ENCODE measurements around the gene PIP5K1B.
"Not testable (repeated sequence)": the region's sequence is repeated elsewhere in the genome, so short reads cannot be mapped to it uniquely, and the experiment has no call there.

The PIP5K1B gene

GRCh38 chr9:68704814-68705530, at the start of gene PIP5K1B:
PIP5K1B (plus strand) TSS chr9:68705240; CDS start chr9:68822615, 117,375 bp downstream.
- no peak for DNase-seq

GRCh38 chr9:68664036-68664435, 41.0 kb upstream of the PIP5K1B start:
- DNase-seq: no peak

GRCh38 chr9:68668127-68668526, 36.9 kb upstream of the PIP5K1B start:
- no peak for DNase-seq

- DNase-seq: no peak
These were observed 35.8 kb upstream of the PIP5K1B start for GRCh38 chr9:68669218-68669617.

- no peak for DNase-seq
These were observed 32.8 kb upstream of the PIP5K1B start for GRCh38 chr9:68672215-68672614.

- DNase-seq: no peak
These were observed 32.4 kb upstream of the PIP5K1B start for GRCh38 chr9:68672625-68673024.

DNA sequence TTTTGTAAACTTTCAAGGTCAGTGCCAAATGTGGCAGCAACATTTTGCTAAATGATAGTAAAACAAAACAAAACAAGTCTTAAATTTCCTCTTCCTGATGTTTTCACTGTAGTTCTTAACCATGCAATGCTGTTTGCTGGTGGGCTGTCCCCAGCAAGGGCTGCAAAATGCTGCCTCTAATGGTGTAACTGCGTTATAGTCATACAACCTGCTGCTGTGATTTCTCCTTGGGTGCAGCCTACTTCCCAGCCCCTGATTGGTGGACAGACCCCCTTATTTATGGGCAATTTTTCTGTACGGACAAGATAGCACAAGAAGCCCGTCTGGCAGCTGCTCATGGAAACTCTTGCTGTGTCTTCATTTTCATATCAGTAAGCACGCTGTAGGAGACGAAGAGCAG, 26.6 kb upstream of the PIP5K1B start:
- DNase-seq: no peak

DNA sequence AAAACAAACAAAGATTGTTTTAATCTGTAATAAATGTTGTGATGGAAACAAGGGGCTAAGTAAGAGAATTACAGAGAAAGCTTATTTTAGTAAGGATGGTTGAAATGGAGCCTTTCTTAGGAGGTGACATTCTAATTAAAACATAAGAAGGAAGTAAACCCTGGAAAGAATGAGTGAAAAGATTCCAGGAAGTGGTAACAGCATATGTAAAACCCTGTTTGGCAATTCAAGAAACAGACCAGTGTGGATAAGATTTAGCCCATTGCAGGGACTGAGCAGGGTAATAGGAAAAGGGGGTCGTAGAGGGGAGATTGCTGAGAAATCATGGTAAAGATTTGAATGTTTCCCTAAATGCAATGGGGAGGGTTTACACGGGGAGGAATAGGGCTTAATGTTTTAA, 21.6 kb upstream of the PIP5K1B start:
- no peak for DNase-seq

GRCh38 chr9:68685213-68685612, 19.8 kb upstream of the PIP5K1B start:
- DNase-seq: no peak

DNA sequence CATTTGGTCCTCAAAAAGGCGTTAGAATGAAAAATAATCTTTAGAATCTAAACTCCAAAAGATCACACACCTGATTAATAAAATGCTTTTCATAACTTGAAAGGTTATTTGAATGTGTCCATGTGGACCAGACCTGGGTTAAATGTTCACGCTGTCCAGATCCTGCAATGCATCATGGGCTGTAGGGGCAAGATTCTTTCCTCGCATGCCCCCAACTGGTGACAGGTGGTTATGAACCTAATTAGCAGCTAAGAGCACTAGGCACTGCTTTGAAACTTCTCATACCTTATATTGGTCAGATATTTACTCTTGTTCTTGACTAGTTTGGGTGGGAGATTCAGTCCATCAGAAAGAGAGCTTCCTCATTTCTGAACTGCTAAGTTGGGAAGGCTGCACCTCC, 19.3 kb upstream of the PIP5K1B start:
- no peak for DNase-seq

DNA sequence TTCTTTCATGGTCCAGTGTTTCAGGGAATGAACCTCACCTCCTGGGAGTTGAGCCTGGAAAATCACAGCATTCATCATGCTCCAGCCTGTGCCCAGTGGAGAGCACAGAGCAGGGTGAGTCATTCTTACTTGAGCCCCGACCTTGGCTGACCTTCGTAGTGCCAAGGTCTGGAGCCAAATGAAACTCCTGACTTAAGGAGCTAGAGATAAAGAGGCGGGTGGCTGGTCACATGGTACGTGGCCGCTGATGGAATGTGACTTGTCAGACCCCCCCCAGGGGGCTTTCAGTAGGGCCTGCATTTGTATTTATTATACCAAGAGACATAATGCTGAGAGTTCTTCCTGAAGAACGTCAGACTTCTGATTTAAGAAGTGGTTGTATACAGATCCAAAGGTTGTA, 15.0 kb upstream of the PIP5K1B start:
- no peak for DNase-seq

DNA sequence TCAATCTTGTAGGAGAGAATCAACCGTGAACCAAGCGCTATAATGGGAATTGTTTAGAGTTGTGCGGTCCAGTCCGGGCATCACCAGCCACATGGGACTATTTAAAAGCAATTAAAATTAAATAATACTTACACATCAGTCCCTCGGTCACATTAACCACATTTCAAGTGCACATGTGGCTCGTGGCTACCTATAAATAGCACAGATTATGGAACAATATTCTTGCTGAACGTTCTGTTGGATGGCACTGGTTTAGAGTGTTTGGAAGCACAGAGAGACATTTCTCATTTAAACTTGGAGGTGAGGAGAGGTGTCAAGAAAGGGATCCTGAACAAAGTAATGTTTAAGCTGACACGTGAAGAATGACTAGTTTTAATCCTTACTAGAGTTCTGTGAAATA, 12.5 kb upstream of the PIP5K1B start:
- no peak for DNase-seq

DNA sequence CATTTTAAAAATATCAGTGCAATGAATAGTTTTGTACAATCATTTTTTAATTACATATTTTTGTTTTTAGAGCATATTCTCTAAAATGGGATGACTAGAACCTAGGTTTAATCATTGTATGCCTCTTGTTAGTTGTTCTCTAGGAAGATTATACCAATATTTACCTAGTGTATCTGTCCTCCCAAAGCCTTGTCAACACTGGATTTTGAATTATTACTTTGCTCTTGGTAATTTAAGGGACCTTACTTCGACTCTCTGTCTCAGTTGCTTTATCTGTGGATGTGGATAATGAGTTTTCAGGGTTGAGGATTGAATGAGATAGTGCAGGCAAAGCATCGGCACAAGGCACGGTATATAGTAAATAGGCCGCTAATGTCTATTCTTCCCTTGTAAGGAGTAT, 10.9 kb upstream of the PIP5K1B start:
- DNase-seq: no peak

DNA sequence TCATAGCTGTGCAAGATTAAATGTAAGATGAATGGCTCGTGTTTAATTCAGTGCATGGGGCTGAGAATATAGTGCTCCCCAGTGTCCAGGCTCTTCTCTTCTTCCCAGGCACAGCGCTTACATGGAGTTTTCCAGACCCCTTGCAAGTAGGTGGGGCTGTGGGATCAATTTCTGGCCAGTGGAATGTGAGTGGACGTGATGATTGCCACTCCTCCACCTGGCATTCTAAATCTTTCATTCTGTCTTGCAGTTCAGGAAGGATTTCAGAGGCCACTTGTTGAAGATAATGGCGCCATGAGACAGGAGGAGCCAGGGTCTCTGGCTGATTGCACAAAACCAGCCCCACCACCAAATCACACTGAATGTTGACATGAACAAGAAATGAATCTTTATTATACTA, 7.2 kb upstream of the PIP5K1B start:
- no peak for DNase-seq

- no peak for DNase-seq
These were observed 6.0 kb upstream of the PIP5K1B start for GRCh38 chr9:68698943-68699509.

DNA sequence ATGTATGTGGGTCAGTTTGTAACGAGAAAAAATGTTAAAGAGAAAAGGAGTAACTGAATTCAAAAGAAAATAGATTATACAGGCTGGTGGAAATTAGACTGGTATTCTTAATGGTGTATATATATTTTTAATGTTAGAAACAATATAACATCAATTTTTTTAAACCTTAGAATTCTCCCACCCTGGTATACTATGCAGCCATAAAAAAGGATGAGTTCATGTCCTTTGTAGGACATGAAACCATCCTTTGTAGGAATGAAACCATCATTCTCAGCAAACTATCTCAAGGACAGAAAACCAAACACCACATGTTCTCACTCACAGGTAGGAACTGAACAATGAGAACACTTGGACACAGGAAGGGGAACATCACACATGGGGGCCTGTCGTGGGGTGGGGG, 5.4 kb upstream of the PIP5K1B start:
- not testable (repeated sequence) for DNase-seq

DNA sequence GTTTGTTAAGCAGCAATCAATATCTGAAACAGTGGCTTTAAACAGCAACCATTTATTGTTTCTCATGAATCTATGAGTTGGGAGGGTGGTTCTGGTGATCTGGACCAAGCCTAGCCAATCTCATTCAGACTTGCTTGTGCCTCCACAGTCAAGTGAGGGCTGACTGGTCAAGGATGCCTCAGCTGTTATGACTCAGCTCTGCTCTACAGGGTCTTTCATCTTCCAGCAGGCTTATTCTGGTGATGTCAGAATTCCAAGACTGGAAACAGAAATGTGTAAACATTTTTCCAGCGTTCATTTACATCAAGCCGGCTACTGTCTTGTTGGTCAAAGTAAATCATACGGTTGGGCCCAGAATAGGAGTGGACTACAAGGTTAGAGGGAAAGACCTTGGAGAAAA, 2.5 kb upstream of the PIP5K1B start:
- DNase-seq: no peak

DNA sequence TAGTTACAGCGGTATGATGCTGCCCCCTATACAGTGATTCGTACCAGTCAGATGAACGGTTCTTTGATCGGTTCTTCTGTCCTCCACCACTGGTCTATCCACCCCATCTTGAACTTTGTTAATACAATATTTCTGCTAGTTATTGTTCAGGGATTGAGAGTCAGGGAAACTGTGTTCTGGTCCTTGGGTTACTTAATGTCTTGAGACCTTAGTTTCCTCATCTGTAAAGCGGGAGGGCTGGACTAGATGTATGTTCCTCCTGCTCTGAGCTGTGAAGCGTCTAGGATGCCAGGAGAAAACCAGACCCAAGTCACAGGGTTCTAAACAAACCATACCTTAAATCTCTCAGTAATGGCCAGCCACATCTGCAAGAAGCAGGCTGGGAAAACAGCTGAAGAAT, 1.4 kb upstream of the PIP5K1B start:
- no peak for DNase-seq

GRCh38 chr9:68704498-68704813, 584 bp upstream of the PIP5K1B start:
- no peak for DNase-seq

DNA sequence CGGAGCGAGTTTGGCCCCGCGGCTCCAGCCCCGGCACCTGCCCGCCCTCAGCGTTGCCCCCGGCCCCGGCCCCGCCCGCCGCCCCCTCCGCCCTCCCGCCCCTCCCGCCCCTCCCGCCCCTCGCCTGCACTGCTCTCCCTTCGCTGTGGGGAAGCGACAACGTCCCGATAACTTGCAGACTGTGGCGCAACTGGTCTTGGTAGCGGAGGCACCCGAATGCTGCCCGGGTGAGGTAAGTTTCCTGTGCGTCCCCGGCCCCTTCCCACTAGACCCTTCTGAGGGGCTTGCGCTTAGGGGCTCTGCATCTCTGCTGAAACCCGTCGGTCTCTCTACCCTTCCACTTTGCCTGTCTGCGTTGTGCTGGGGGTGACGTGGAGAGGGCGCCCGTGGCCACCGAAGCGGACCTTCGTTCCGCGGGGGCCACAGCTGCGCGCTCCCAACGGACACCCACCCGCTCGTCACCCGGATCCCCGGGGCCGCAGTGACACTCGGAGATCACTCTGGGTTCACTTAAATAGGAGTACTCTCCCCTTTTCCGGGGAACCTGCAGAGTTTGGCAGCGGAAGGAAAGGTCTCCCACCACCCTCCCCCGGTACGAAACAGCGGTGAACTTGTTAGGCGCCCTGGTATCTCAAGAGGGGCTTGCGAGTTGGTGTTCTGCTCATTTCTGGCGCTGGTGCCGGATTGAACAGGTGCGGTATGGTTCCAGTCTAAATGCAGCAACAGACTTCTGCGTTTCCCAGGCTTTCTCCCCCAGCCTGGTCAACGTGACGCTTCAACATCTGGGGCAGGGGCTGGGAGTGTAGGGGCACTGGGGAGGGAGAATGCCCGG, 707 bp downstream of the PIP5K1B start:
- DNase-seq: no peak

DNA sequence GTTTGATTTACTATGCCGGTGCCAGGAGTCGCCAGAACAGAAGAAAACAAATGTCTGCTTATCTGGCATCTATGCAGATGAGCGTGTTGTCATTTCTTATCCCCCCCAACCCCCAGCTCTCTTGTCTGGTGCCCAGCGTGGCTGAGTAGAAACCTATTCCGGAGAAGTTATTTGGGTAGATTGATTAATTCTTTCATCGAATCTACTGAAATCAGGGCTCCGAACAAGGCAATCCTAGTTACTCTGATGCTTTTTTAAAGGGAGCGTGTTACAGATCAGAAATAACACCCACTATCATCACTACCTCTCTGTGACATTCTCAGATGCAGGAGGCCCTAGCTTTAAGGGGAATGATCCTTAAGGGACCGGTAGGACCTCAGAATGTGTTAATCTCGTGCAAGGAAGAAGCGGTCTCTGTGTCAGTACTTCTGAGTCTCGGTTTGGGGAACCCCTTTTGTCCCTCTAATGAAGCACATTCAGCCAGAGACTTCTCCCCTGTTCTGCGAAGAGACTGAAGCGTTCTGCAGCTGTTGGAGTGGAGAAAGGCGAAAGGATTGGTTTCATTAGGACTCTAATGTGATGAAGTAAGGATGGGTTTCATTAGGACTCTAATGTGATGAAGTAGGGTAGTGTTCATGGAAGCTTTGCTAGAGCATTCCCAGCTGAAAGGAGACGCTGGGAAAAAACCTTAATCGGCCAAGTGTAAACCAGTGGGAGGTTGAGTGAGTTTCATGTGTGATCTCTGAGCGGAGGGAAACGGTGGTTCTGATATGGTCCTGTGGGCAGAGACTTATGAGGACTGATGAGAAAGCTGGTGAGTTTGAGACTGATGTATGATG, 1.5 kb downstream of the PIP5K1B start:
- no peak for DNase-seq

GRCh38 chr9:68707801-68708488, 2.9 kb downstream of the PIP5K1B start:
- no peak for DNase-seq

GRCh38 chr9:68708513-68708912, 3.5 kb downstream of the PIP5K1B start:
- no peak for DNase-seq

All from NCI-H187 treated with DMSO at 0.1 percent for 48 hours (cell line).